ES-I3 (cell line): ENCODE data around the gene GABBR2.

Source experiments
- H3K36me3 ChIP-seq: 2 replicates; pipeline ENCODE4 v1.6.1; 2013; ENCODE audit warnings: mild to moderate bottlenecking, low read length, control low read depth, moderate library complexity; ENCODE audit not compliant: insufficient read depth
- H3K4me1 ChIP-seq: 2 replicates; pipeline ENCODE4 v1.6.1; 2013; ENCODE audit warnings: mild to moderate bottlenecking, control low read depth, low read length; ENCODE audit not compliant: insufficient read depth
- H3K9ac ChIP-seq: 2 replicates; pipeline ENCODE4 v1.6.1; 2013; ENCODE audit warnings: low read depth, mild to moderate bottlenecking, low read length, moderate library complexity
- H3K9me3 ChIP-seq: 2 replicates; pipeline ENCODE4 v1.6.1; 2013; ENCODE audit warnings: mild to moderate bottlenecking, low read length, moderate library complexity; ENCODE audit not compliant: control insufficient read depth, insufficient read depth

The GABBR2 gene

DNA sequence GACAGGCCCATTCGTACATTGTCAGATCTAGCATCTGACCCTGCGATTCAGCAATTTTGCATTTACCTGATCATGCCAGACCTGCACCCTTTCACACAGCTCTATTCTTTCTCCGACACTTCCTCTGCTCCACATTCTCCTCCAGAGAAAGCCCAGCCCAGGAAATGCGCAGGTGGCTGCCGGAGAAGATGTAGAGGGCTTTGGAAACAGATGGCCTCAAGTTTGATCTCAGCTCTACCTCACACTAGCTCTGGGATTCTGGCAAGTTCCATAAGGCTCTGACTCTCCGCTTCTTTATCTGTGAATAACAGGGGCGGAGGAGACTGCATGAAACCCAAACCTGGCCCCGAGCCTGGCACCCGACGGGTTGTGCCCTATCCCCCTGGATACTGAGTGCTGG lies 61.5 kb downstream of the GABBR2 start:
- Histone ChIP-seq H3K9ac (no peak overlapping the region), H3K4me1 (peaks cover 11% of the 10 kb centered on the region), H3K9me3 (no peaks in the 10 kb centered on the region), H3K36me3 (no peaks in the 10 kb centered on the region)

GRCh38 chr9:98644011-98644410 lies 64.7 kb downstream of the GABBR2 start:
- H3K9me3 ChIP-seq: no peaks in the 10 kb centered on the region

GRCh38 chr9:98642661-98643312 lies 65.9 kb downstream of the GABBR2 start:
- H3K9ac ChIP-seq: no peak overlapping the region
- H3K4me1 ChIP-seq: no peaks in the 10 kb centered on the region
- H3K9me3 ChIP-seq: no peaks in the 10 kb centered on the region; the same call in 1 of the 2 replicates
- H3K36me3 ChIP-seq: no peaks in the 10 kb centered on the region

More at GRCh38 chr9:98644011-98644410, 64.7 kb downstream of the GABBR2 start:
- H3K36me3 ChIP-seq: no peaks in the 10 kb centered on the region
- peaks cover 7% of the 10 kb centered on the region for H3K4me1 ChIP-seq
- H3K9ac ChIP-seq: no peak overlapping the region

- no peaks in the 10 kb centered on the region for H3K36me3 ChIP-seq
- no peaks in the 10 kb centered on the region; the same call in 1 of the 2 replicates for H3K9me3 ChIP-seq
- H3K4me1 ChIP-seq: no peaks in the 10 kb centered on the region
- H3K9ac ChIP-seq: no peak overlapping the region
Observed at GRCh38 chr9:98641695-98642094, 67.0 kb downstream of the GABBR2 start.

DNA sequence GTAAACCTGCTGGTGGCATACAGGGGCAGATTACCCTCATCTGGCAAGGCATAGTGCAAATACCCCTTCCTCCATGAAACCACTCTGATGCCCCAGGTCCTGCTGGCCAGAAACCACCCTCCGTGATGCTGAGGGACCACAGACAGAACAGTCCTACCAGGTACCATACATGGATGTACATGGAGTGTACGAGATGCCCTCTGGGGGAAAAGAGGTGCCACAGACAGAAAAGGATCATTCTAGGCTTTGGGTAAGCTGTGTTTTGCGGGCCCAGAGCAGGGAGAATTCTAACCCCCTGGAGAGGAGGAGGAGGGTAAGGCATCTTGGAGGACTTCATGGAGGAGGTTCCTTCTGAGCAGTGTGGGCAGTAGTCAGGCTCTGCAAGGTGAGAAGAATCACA lies 68.3 kb downstream of the GABBR2 start:
- H3K9ac ChIP-seq: no peak overlapping the region
- H3K4me1 ChIP-seq: no peaks in the 10 kb centered on the region
- no peaks in the 10 kb centered on the region; the same call in 1 of the 2 replicates for H3K9me3 ChIP-seq
- H3K36me3 ChIP-seq: no peaks in the 10 kb centered on the region

- H3K9ac ChIP-seq: no peak overlapping the region
- H3K9me3 ChIP-seq: no peaks in the 10 kb centered on the region; the same call in 1 of the 2 replicates
- H3K4me1 ChIP-seq: no peaks in the 10 kb centered on the region
- no peaks in the 10 kb centered on the region for H3K36me3 ChIP-seq
Observed at GRCh38 chr9:98639133-98639532, 69.6 kb downstream of the GABBR2 start.

DNA sequence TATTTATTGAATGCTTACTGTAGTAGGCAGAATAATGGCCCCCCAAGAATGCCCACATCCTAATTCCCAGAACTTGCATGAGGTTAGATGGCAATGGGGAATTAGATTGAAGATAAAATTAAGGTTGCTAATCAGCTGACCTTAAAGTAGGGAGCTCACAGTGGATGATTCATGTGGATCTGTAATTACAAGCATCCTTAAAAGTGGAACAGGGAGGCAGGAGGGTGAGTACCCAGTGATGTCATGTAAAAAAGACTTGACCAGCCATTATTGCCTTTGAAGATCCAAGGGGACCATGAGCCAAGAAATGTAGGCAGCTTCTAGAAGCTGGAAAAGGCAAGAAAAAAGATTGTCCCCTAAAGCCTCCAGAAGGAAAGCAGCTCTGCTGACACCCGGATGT lies 71.4 kb downstream of the GABBR2 start:
- Histone ChIP-seq H3K4me1 (no peaks in the 10 kb centered on the region), H3K9ac (no peak overlapping the region), H3K9me3 (no peaks in the 10 kb centered on the region; the same call in 1 of the 2 replicates), H3K36me3 (no peaks in the 10 kb centered on the region)

- H3K9me3 ChIP-seq: no peaks in the 10 kb centered on the region; the same call in 1 of the 2 replicates
- H3K4me1 ChIP-seq: no peaks in the 10 kb centered on the region
- H3K36me3 ChIP-seq: no peaks in the 10 kb centered on the region
- no peak overlapping the region for H3K9ac ChIP-seq
Observed at GRCh38 chr9:98635374-98635773, 73.4 kb downstream of the GABBR2 start.

DNA sequence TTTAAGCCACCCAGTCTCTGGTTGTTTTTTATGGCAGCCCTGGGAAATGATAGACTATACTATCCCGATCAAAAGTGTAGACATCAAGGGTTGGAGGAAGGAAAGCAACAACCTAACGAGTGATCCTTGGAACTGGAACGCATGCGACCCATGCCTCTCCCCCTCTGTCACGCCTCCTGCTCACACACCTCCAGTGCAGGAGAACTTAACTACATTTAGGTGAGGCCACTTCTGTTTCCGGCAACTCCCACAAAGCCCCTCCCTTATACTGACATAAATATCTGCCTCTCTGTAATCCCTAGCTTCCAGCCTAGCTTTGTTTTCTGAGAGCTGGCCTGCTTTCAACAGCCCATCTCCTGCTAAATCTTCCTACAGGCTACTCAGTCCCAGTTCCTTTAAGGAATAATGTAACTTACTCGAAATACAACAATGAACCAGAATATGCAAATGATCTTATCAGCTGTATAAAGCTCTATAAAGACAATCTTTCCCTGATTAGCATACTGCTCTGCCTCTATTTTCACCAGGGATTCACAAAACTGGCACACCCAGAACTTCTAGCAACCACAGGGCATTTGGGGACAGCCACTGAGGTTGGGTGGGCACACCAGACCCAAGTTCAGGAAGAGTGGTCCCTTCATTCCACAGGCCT lies 73.9 kb downstream of the GABBR2 start:
- no peaks in the 10 kb centered on the region for H3K36me3 ChIP-seq
- no peaks in the 10 kb centered on the region for H3K4me1 ChIP-seq
- H3K9me3 ChIP-seq: no peaks in the 10 kb centered on the region; the same call in 1 of the 2 replicates
- H3K9ac ChIP-seq: no peak overlapping the region

GRCh38 chr9:98632839-98633238 lies 75.9 kb downstream of the GABBR2 start:
- H3K9me3 ChIP-seq: no peaks in the 10 kb centered on the region
- H3K4me1 ChIP-seq: no peaks in the 10 kb centered on the region
- H3K9ac ChIP-seq: no peak overlapping the region
- H3K36me3 ChIP-seq: no peaks in the 10 kb centered on the region

- H3K9me3 ChIP-seq: no peaks in the 10 kb centered on the region
- H3K4me1 ChIP-seq: no peaks in the 10 kb centered on the region
- no peaks in the 10 kb centered on the region for H3K36me3 ChIP-seq
- no peak overlapping the region for H3K9ac ChIP-seq
Observed at GRCh38 chr9:98627296-98627695, 81.4 kb downstream of the GABBR2 start.

- Histone ChIP-seq H3K36me3 (no peaks in the 10 kb centered on the region), H3K9ac (no peak overlapping the region), H3K9me3 (no peaks in the 10 kb centered on the region), H3K4me1 (no peaks in the 10 kb centered on the region)
Observed at GRCh38 chr9:98625728-98626127, 83.0 kb downstream of the GABBR2 start.

DNA sequence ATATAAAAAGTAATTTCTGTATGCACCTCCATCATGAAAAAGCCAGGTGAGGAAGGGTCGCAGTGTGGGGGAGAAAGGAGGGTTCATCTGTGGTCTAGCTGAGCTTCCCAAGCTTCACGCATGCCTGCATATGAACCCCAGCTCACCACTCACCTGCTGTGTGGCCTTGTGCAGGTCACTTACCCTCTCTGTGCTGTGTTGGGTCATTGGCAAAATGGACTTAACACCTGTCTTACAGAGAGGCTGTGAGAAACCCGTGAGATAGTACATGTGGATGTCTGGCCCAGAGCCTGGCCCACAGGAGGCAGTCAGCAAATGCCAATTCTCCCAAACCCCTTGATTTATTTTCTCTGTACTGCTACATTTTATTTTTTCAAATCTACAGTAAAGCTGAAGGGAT lies 88.9 kb downstream of the GABBR2 start:
- Histone ChIP-seq H3K9me3 (no peaks in the 10 kb centered on the region), H3K9ac (no peak overlapping the region), H3K4me1 (no peaks in the 10 kb centered on the region), H3K36me3 (no peaks in the 10 kb centered on the region)

GRCh38 chr9:98615633-98616032 lies 93.1 kb downstream of the GABBR2 start:
- Histone ChIP-seq H3K36me3 (no peaks in the 10 kb centered on the region), H3K9me3 (no peaks in the 10 kb centered on the region), H3K4me1 (no peaks in the 10 kb centered on the region; the same call in 1 of the 2 replicates), H3K9ac (no peak overlapping the region)

GRCh38 chr9:98614941-98615340 lies 93.8 kb downstream of the GABBR2 start:
- Histone ChIP-seq H3K9me3 (no peaks in the 10 kb centered on the region), H3K9ac (no peak overlapping the region), H3K36me3 (no peaks in the 10 kb centered on the region), H3K4me1 (no peaks in the 10 kb centered on the region; the same call in 1 of the 2 replicates)
